ENCODE results near the gene COL6A3.

The COL6A3 gene

DNA sequence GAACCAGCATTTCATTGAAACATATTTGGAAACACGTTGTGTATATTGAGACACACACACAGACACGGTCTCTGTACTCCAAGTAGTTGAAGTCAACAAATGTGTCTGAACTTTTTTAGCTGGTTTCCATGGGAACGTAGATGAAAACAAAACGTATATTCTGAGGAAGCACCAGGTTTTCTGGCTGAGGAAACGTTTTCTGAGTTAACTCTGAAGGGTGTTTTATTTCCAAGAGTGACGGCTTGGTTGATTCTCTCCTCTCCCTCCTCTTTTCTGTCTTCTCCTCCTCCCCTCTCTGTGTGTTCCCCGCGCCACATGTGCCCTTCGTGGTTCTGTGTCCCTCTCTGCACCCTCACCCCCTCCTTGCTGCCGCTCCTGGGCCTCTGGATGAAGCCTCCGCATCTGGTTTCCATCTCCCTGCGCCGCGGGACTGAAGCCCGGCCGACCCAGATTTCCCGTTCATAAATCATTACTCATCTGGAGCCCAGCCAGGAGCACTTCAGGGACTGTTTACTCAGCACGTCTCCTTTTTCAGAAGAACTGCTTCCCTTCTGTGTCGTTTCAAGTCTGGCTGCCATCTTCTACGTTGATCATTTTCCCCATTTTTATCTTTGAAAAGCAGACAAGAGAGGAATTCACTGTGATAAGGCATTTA is 122.7 kb downstream of the COL6A3 start:
- peak; percentile 100 for DNase-seq

DNA sequence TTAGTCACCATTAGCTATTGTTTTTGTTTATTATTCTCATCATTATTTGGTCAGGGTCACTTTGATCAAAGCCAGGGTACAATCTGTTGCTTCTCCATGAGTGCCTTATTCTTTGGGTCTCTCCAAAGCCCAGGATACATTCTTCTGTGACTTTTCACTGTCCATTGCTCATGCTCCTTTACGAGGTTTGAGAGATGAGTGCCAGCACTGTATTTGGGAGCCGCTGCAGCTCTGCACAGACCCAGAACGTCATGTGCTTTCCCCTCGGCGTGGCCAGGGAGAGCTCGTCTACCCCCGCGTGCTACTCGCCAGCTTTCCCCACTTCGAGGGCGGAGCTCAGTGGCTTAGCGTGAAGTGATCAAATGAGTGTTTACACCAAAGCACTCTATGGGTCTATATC is 123.7 kb downstream of the COL6A3 start:
- peak; percentile 76 for DNase-seq

GRCh38 chr2:237289139-237289538 is 124.8 kb downstream of the COL6A3 start:
- DNase-seq: no peak

- peak; percentile 63 for DNase-seq
These were observed 126.1 kb downstream of the COL6A3 start for GRCh38 chr2:237287872-237288271.

- DNase-seq: peak; percentile 83
These were observed 130.6 kb downstream of the COL6A3 start for GRCh38 chr2:237283131-237283928.

DNA sequence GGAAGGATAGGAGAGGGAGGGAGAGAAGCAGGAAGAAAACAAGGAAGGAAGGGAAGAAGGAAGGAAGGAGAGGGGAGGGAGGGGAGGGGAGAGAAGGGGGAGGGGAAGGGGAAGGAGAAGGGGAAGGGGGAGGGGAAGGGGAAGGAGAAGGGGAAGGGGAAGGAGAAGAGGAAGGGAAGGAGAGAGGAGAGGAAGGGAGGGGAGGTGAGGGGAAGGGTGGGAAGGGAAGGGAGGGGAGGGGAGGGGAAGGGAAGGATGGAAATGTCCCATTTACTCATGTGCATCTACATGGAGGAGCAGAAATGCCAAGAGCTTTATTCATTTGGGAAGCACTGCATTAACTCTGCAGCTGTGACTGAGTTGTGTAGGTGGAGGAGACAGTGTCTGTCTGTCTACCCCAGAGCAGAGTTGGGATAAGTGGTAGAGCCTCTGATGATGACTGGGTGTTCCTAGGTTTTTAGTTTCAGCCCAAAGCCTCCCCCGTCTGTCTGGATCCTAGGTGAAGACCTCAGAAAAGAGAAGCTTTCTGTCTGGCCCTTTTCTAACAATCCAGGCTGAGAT is 131.3 kb downstream of the COL6A3 start:
- peak; percentile 76 for DNase-seq

DNA sequence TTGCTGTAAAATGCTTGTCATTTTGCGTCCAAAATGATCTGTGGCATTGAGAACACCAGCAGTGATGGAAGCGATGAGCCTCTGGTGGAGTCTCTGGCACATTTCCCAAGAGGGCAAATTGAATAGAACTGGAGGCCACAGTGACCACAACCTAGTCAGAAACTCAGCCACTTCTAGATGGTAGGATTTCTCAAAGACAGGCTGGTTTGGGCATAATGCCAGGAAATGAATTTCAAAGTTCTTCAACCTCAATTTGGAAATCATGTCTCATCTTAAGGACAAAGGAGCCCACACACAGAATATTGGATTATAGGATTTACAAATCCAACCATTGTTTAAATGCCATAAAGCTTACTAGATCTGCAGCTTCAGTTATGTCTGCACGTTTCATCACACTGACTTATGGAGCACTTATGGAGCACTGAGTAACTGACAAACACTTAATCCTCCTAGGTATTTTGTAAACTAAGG is 132.1 kb downstream of the COL6A3 start:
- DNase-seq: peak; percentile 99

GRCh38 chr2:237280939-237281338 is 133.0 kb downstream of the COL6A3 start:
- peak; percentile 66 for DNase-seq

- DNase-seq: peak; percentile 99
These were observed 133.7 kb downstream of the COL6A3 start for GRCh38 chr2:237280229-237280628.

GRCh38 chr2:237279012-237279768 is 134.8 kb downstream of the COL6A3 start:
- DNase-seq: no peak

GRCh38 chr2:237278568-237278967 is 135.4 kb downstream of the COL6A3 start:
- peak; percentile 81 for DNase-seq

GRCh38 chr2:237276716-237277490 is 137.1 kb downstream of the COL6A3 start:
- no peak for DNase-seq

All from fibroblast of skin of scalp (primary cell).